GM19452 (cell line): ENCODE data around the gene FSTL5.
"Not testable (repeated sequence)": the region's sequence is repeated elsewhere in the genome, so short reads cannot be mapped to it uniquely, and the experiment has no call there.

ENCODE experiments used
- ATAC-seq: cut with Tn5 transposase; IDR thresholded peaks from one replicate; pipeline ENCODE4 v1.9.1; 2021; ENCODE audit not compliant: unreplicated experiment

Gene FSTL5

GRCh38 chr4:161850631-161851030 is 313.2 kb downstream of the FSTL5 start:
- ATAC-seq, result no peak

DNA sequence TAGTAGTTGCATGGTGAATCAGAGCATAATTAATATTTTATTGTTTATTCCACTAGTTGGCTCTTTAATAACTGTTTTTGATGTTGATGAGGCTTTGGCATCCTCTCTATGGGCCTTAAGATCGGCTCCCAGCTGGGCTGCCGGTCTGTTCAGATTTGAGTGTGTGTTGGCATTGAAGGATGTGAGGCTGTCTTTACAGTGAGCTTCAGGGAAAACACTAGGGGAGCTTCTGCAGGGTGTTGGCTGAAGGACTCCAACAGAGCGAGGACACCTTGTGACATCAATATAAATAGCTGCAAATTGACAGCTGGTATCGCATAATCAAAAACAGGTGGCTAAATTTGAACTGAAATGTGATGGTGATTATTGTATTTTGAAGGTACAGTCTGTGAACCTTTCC is 322.0 kb downstream of the FSTL5 start:
- ATAC-seq, result no peak

DNA sequence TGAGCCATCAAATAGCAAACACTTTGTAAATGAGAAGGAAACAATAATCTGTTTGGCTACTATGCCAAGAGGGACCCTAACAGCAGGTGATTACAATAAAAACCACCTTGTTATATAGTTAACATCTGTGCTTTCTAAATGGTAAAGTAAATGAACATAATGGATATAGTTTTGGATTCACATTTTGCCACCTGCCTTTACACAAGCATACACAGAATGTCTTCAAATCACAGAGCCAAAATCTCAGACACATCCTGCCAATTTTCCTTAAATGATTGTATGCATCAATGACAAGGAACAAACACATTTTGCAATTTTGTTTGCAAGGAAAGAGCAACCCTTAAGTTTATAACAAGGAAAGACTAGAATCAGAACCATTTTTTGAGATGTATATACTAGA is 334.2 kb downstream of the FSTL5 start:
- ATAC-seq, result no peak

DNA sequence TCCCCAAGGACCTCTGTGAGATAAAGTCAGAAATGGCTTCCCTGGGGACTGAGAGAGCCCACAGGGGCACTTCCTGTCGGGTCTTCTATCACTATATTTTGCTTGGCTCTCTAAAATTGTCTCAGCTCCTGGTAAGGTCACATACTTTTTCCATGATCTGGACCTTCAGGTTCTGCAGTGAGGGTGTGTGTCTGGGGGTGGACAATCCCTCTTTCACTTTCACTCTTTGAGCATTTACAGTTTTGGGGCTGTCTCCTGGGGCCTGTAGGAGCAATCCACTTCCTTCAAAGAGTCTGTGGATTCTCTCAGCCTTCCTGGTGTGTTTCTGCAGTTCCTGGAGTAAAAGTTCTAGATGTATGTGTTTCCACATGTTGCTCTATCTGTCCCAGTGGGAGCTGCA is 335.7 kb downstream of the FSTL5 start:
- ATAC-seq, result no peak

DNA sequence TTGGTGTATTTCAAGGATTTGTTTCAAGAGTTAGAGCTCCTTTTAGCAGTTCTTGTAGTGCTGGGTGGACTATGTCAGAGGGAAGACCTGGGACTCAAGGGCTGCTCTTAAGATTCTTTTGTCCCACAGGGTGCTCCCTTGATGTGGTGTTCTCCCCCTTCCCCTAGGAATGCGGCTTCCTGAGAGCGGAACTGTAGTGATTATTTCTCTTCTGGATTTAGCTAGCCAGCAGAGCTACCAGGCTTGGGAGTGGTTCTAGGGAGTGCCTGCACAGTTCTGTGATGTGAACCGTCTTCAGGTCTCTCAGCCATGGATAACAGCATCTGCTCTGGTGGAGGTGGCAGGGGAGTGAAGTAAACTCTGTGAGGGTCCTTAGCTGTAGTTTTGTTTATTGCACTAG is 336.8 kb downstream of the FSTL5 start:
- no peak for ATAC-seq

- no peak for ATAC-seq
Observed at GRCh38 chr4:161823450-161823849, 340.4 kb downstream of the FSTL5 start.

DNA sequence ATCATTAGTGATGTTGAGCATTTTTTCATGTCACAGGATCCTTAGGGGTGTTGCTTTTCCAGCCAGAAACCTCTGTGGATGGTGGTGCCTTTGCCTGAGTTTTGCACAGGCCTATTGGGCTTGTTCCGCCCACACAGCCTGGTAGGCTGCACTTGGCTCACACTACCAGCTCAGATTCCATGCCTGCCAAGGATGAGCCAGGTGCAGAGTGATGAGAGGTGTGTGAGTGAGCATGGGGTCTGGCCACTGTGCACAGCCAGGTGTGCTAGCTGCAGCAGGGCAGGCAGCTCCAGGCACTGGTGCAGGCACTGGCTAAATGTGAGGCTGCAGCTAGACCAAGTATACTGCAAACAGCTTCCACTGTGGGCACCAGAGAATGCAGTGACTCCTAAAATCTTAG is 341.6 kb downstream of the FSTL5 start:
- ATAC-seq, result no peak

GRCh38 chr4:161817914-161818313 is 345.9 kb downstream of the FSTL5 start:
- no peak for ATAC-seq

GRCh38 chr4:161816958-161817357 is 346.8 kb downstream of the FSTL5 start:
- ATAC-seq, result no peak

GRCh38 chr4:161815841-161816240 is 348.0 kb downstream of the FSTL5 start:
- no peak for ATAC-seq

- no peak for ATAC-seq
Observed at GRCh38 chr4:161813889-161814288, 349.9 kb downstream of the FSTL5 start.

DNA sequence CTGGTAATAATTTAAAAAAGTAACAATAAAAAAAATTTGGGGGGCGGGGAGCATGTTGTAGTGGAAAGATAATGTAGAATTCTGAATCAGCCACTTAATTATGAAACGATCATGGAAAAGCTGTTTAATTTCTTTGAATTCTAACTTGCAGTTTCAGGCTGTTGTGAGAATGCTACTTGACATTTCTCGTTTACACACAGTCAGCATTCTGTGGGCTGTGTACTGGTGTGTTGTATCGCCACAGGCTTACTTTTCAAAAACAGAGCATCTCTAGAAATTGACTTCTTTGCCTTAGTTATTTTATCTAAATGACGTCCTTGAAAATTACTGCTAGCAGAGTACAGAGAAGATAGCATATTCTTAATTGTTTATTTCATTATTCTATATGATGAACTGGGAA is 350.4 kb downstream of the FSTL5 start:
- ATAC-seq, result no peak

- ATAC-seq, result no peak
Observed at GRCh38 chr4:161803171-161803570, 360.6 kb downstream of the FSTL5 start.

- no peak for ATAC-seq
Observed at GRCh38 chr4:161799710-161800109, 364.1 kb downstream of the FSTL5 start.

GRCh38 chr4:161792991-161793390 is 370.8 kb downstream of the FSTL5 start:
- no peak for ATAC-seq

DNA sequence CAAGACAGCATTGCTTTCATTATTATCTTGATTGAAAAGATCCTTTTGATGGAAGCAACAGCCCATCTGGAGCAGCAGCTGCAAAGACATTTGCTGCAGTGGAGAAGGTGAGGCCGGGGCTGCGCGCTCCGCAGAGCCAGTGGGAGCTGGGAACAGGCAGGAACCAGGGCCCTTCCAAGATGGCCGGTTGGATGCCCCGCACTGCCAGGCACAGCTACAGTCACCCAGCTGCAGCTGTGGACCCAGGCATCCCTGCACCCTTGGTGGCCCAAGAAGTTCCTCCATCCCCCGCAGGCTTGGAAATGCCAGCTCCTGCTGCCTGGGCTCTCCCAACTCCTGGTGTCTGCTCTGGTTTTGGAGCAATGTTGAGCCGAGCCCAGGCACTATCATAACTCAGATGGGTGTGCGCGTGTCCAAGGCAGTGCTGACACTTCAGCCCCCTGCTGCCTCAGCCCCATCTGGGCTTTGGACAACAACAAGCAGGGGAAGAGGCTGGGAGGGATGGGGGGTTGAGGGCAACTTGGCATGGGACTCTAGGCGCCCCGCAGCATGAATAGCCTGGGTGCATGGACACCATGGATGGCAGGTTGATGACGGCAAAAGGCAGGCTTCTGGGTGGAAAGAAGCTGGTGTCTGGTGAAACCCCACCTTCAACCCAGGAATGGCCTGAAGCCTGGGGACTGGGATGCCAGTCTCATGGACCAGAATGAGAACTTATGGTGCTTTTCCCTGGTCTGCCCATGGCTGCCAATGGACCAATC is 371.8 kb downstream of the FSTL5 start:
- ATAC-seq, result no peak

DNA sequence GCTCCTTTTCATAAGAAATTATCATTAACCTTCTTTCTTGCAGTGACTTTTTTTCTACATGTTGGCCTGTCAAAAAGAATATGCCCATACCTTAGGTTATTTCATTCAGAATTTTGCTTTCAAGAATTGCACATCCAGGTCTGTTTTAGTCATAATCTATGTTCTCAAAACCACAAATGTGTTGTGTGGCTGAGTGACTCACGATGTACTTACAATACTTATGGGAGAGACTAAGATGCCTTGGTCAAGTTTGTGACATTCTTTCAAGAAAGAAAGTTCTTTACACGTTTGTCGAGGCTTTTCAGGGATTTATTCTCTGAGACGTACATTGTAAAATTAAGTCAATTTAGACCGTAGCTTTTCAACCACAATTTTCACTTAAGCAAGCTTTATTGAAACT is 396.7 kb downstream of the FSTL5 start:
- no peak for ATAC-seq

- no peak for ATAC-seq
Observed at GRCh38 chr4:161762796-161763195, 401.0 kb downstream of the FSTL5 start.

DNA sequence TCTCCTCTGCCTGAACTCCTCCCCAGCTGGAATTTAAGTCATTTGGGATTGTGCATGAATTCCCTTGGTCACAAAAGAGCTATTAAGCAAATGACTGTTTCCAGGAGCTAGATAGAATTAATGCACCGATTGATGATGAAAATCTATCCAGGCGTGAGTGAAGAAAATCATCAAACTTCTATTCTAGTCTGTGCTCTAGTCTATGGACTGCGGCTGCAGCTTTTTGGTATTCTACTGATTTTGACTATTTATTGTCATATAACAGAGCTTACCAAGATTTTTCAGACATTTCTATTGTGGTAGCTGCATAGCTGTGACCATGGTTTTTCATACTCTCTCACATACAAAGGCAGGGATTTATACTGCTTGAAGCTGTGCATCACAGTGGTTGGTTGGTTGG is 403.8 kb downstream of the FSTL5 start:
- no peak for ATAC-seq

DNA sequence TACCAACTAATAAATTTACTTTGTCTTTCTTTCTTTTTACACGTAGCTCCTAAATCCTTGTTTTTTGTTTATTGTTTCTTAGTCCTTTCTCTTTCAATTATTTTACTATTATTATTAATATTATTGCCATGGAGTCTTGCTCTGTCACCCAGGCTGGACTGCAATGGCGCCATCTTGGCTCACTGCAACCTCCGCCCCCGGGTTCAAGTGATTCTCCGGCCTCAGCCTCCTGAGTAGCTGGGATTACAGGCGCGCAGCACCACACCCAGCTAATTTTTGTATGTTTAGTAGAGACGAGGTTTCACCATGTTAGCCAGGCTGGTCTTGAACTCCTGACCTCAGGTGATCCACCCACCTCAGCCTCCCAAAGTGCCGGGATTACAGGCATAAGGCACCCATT is 405.4 kb downstream of the FSTL5 start:
- ATAC-seq, result not testable (repeated sequence)

DNA sequence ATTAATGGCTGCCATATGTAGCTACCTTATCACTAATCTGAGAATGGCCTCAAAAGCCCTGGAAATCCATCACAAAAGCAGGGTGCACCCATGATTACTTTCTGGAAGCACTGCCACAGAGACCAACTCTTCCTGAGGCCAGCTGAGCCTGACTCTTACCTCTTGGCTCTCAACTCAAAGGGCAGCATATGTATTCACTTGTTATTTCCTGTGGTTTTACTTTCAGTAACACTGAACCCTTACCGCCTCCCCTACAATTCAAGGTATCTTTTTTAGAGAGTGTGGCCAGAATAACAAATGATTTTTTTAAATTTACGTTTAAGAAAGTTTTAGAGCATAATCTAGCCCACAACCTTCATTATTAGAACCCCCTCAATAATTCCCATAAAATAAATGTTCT is 434.9 kb downstream of the FSTL5 start:
- no peak for ATAC-seq

DNA sequence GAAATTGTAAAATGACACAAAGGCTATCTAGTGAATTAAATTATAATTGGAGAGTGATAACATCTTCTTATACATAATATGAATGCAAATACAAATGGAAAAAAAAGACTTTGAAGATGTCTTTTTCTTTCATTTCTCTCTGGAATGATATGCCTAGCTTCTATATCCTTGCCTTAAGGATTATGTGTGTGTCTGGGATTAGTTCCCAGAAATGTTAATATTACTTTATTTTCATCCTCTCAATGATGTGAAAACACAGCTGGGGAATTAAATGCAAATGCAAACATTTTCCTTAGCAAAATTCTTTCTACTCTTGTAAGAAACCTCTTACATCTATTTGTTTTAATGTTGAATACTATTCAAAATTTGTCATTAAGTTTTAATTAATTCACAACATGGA is 441.9 kb downstream of the FSTL5 start:
- ATAC-seq, result no peak

- ATAC-seq, result no peak
Observed at GRCh38 chr4:161717084-161717483, 446.7 kb downstream of the FSTL5 start.
